ENCODE measurements around the gene CLRN2. TPM values are rescaled to one million over a fixed set of nuclear protein-coding genes. Genes with fewer than 3 reads are reported as not detected.
"Not testable (repeated sequence)": the region's sequence is repeated elsewhere in the genome, so short reads cannot be mapped to it uniquely, and the experiment has no call there.

Gene CLRN2
- total RNA-seq, 2 experiments from 2014 or later = not detected

- no peaks in the 10 kb centered on the region for H3K4me1 ChIP-seq (ENCODE audit: insufficient read depth, low read length, poor library complexity, severe bottlenecking)
- H4K20me1 ChIP-seq (ENCODE audit: insufficient read depth, low read length) = no peaks in the 10 kb centered on the region
- ChIA-PET POLR2A (interaction anchor here (0.9 to 1.1 kb wide), 2 partner anchors 9 to 12 kb away, joined by 3 read pairs; no protein-coding TSS in a partner anchor), CTCF (ENCODE audit: unreplicated experiment) (no interaction called here)
- H3K4me3 ChIP-seq (ENCODE audit: low read depth, low read length, poor library complexity, severe bottlenecking) = no peak overlapping the region
- intact Hi-C loops (cut with micrococcal nuclease; ENCODE audit: unreplicated experiment) = no loop called here
- TF ChIP-seq CTCF (conservative IDR thresholded peaks at IDR 0.05; ENCODE audit: low read length) (no peak), EZH2phosphoT487 (IDR thresholded peaks at IDR 0.05; ENCODE audit: borderline replicate concordance, low read depth, low read length) (no peak)
- no peaks in the 10 kb centered on the region for H3K79me2 ChIP-seq (ENCODE audit: insufficient read depth, low read depth, low read length)
- no peak overlapping the region for H3K4me2 ChIP-seq (ENCODE audit: low read length)
- H3K36me3 ChIP-seq (ENCODE audit: insufficient read depth, low read length) = no peaks in the 10 kb centered on the region
- H3K9me3 ChIP-seq (ENCODE audit: low read length) = no peaks in the 10 kb centered on the region
- H3K9me2 ChIP-seq (ENCODE audit: insufficient read depth, low read length) = no peaks in the 10 kb centered on the region
- no TSS peak for BruUV-seq (replicated peaks)
- H2AFZ ChIP-seq (ENCODE audit: low read length) = no peak overlapping the region
- DNase-seq (ENCODE audit: low spot score) = no peak
- H3K27ac ChIP-seq (ENCODE audit: low read depth, low read length, poor library complexity, severe bottlenecking) = no peak overlapping the region
Measured at GRCh38 chr4:17565846-17566245, 50.9 kb downstream of the CLRN2 start.

- ChIA-PET POLR2A (interaction anchor here (1.1 to 1.5 kb wide), 2 partner anchors 42 to 47 kb away, joined by 3 to 5 read pairs; partner anchors contain the start of gene MED28), CTCF (ENCODE audit: unreplicated experiment) (no interaction called here)
- no peaks in the 10 kb centered on the region for H3K9me2 ChIP-seq (ENCODE audit: insufficient read depth, low read length)
- H3K27ac ChIP-seq (ENCODE audit: low read depth, low read length, poor library complexity, severe bottlenecking) = no peak overlapping the region
- no peak overlapping the region for H3K4me3 ChIP-seq (ENCODE audit: low read depth, low read length, poor library complexity, severe bottlenecking)
- intact Hi-C loops (cut with micrococcal nuclease; ENCODE audit: unreplicated experiment) = no loop called here
- BruUV-seq (replicated peaks) = no TSS peak
- H3K79me2 ChIP-seq (ENCODE audit: insufficient read depth, low read depth, low read length) = no peaks in the 10 kb centered on the region
- H4K20me1 ChIP-seq (ENCODE audit: insufficient read depth, low read length) = no peaks in the 10 kb centered on the region
- no peak overlapping the region for H2AFZ ChIP-seq (ENCODE audit: low read length)
- H3K4me1 ChIP-seq (ENCODE audit: insufficient read depth, low read length, poor library complexity, severe bottlenecking) = no peaks in the 10 kb centered on the region
- TF ChIP-seq CTCF (conservative IDR thresholded peaks at IDR 0.05; ENCODE audit: low read length) (no peak), EZH2phosphoT487 (IDR thresholded peaks at IDR 0.05; ENCODE audit: borderline replicate concordance, low read depth, low read length) (no peak)
- DNase-seq (ENCODE audit: low spot score) = no peak
- no peaks in the 10 kb centered on the region for H3K9me3 ChIP-seq (ENCODE audit: low read length)
- H3K4me2 ChIP-seq (ENCODE audit: low read length) = no peak overlapping the region
- no peaks in the 10 kb centered on the region for H3K36me3 ChIP-seq (ENCODE audit: insufficient read depth, low read length)
Measured at GRCh38 chr4:17567271-17567670, 52.3 kb downstream of the CLRN2 start.

- intact Hi-C loops (cut with micrococcal nuclease; ENCODE audit: unreplicated experiment) = loop anchor here (10.0 kb wide), 1 partner anchor 1349 kb away; the partner anchor contains the start of gene TAPT1
- TF ChIP-seq EZH2phosphoT487 (IDR thresholded peaks at IDR 0.05; ENCODE audit: borderline replicate concordance, low read depth, low read length) (no peak), CTCF (conservative IDR thresholded peaks at IDR 0.05; ENCODE audit: low read length) (no peak)
- Histone ChIP-seq H3K27ac (ENCODE audit: low read depth, low read length, poor library complexity, severe bottlenecking) (no peak overlapping the region), H2AFZ (ENCODE audit: low read length) (no peak overlapping the region), H3K9me2 (ENCODE audit: insufficient read depth, low read length) (no peaks in the 10 kb centered on the region), H3K4me3 (ENCODE audit: low read depth, low read length, poor library complexity, severe bottlenecking) (no peak overlapping the region), H3K4me2 (ENCODE audit: low read length) (no peak overlapping the region), H4K20me1 (ENCODE audit: insufficient read depth, low read length) (peaks cover 12% of the 10 kb centered on the region; the same call in 1 of the 2 replicates), H3K36me3 (ENCODE audit: insufficient read depth, low read length) (peaks cover under 1% of the 10 kb centered on the region; the same call in 1 of the 2 replicates), H3K4me1 (ENCODE audit: insufficient read depth, low read length, poor library complexity, severe bottlenecking) (peaks cover 22% of the 10 kb centered on the region), H3K9me3 (ENCODE audit: low read length) (no peaks in the 10 kb centered on the region), H3K79me2 (ENCODE audit: insufficient read depth, low read depth, low read length) (peaks cover 16% of the 10 kb centered on the region)
- no TSS peak for BruUV-seq (replicated peaks)
- no peak for DNase-seq (ENCODE audit: low spot score)
- POLR2A ChIA-PET = interaction anchor here (0.5 to 2.9 kb wide), 8 partner anchors 9 to 273 kb away, joined by 3 to 10 read pairs (median 3); partner anchors contain the start of genes DCAF16 and MED28
- CTCF ChIA-PET (ENCODE audit: unreplicated experiment) = no interaction called here
Measured at GRCh38 chr4:17574206-17574605, 59.2 kb downstream of the CLRN2 start.

- Histone ChIP-seq H3K4me1 (ENCODE audit: insufficient read depth, low read length, poor library complexity, severe bottlenecking) (peaks cover 32% of the 10 kb centered on the region), H3K79me2 (ENCODE audit: insufficient read depth, low read depth, low read length) (peaks cover 26% of the 10 kb centered on the region), H4K20me1 (ENCODE audit: insufficient read depth, low read length) (peaks cover 14% of the 10 kb centered on the region; the same call in 1 of the 2 replicates)
- ChIA-PET POLR2A (interaction anchor here (0.6 to 2.9 kb wide), 6 partner anchors 18 to 447 kb away, joined by 3 to 10 read pairs (median 8); partner anchors contain the start of gene MED28), CTCF (ENCODE audit: unreplicated experiment) (interaction anchor here (1.6 kb wide), 1 partner anchor 20 kb away, joined by 3 read pairs; no protein-coding TSS in a partner anchor)
- H3K4me3 ChIP-seq (ENCODE audit: low read depth, low read length, poor library complexity, severe bottlenecking); H2AFZ ChIP-seq (ENCODE audit: low read length); DNase-seq (ENCODE audit: low spot score); H3K36me3 ChIP-seq (ENCODE audit: insufficient read depth, low read length); H3K4me2 ChIP-seq (ENCODE audit: low read length); BruUV-seq (replicated peaks); H3K9me3 ChIP-seq (ENCODE audit: low read length); H3K27ac ChIP-seq (ENCODE audit: low read depth, low read length, poor library complexity, severe bottlenecking); H3K9me2 ChIP-seq (ENCODE audit: insufficient read depth, low read length): not testable (repeated sequence)
- intact Hi-C loops (cut with micrococcal nuclease; ENCODE audit: unreplicated experiment) = loop anchor here (5.0 to 10.0 kb wide), 3 partner anchors 62 to 1350 kb away; partner anchors contain the start of genes LCORL and TAPT1
Measured at GRCh38 chr4:17575177-17575576, 60.2 kb downstream of the CLRN2 start.
